ENCODE data around the gene TET3.

The TET3 gene

DNA sequence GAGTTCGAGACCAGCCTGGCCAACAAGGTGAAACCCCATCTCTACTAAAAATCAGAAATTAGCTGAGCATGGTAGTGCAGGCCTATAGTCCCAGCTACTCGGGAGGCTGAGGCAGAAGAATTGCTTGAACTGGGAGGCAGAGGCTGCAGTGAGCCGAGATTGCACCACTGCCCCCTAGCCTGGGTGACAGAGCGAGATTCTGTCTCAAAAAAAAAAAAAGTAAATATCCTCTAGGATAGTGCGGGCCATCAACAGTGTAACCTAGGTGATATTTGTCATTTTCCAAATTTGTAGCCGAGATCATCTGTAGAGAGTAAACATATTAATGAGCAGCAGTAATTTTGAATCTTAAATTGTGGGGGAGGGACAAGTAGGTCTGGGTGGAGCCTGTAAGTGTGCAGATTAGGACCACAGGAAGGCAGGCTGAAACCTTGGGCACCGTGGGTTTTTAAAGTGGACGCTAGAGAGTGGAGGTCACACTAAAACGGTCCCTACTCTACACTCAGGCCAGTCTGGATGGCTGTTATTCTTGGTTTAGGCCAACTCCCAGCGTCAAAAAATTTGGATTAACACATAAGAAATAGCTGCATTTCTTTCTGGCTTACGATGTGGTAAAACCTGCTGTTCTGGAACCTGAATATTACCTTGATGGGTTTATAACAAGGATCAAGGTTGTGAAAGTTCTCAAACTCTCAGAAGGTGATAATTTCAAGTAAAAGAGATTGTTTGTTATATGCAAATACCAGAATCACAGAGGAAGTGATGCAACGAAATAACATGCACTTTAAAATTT lies 22.7 kb upstream of the TET3 start:
- H3K4me1 ChIP-seq (ENCODE audit: control insufficient read depth in 1 of 2, insufficient read depth in 1 of 2, low read depth in 1 of 2, low read length in 1 of 2): peaks cover under 1 to 3% of the 10 kb centered on the region in 2 experiments
- TF ChIP-seq, protein P1, sequence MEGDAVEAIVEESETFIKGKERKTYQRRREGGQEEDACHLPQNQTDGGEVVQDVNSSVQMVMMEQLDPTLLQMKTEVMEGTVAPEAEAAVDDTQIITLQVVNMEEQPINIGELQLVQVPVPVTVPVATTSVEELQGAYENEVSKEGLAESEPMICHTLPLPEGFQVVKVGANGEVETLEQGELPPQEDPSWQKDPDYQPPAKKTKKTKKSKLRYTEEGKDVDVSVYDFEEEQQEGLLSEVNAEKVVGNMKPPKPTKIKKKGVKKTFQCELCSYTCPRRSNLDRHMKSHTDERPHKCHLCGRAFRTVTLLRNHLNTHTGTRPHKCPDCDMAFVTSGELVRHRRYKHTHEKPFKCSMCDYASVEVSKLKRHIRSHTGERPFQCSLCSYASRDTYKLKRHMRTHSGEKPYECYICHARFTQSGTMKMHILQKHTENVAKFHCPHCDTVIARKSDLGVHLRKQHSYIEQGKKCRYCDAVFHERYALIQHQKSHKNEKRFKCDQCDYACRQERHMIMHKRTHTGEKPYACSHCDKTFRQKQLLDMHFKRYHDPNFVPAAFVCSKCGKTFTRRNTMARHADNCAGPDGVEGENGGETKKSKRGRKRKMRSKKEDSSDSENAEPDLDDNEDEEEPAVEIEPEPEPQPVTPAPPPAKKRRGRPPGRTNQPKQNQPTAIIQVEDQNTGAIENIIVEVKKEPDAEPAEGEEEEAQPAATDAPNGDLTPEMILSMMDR (IDR thresholded peaks at IDR 0.05): no peak
- H3K27me3 ChIP-seq: no peaks in the 10 kb centered on the region
- H3K36me3 ChIP-seq: peaks cover 23% of the 10 kb centered on the region
- no peak overlapping the region for H3K27ac ChIP-seq
- H3K9me3 ChIP-seq: no peaks in the 10 kb centered on the region
- H3K4me3 ChIP-seq (ENCODE audit: low read depth in 1 of 2, low read length in 1 of 2): no peak overlapping the region

- H3K27ac ChIP-seq: no peak overlapping the region
- TF ChIP-seq, protein P1 (IDR thresholded peaks at IDR 0.05): no peak
- H3K9me3 ChIP-seq: no peaks in the 10 kb centered on the region
- peaks cover 16% of the 10 kb centered on the region for H3K36me3 ChIP-seq
- no peak overlapping the region for H3K4me3 ChIP-seq (ENCODE audit: low read depth in 1 of 2, low read length in 1 of 2)
- H3K4me1 ChIP-seq (ENCODE audit: control insufficient read depth in 1 of 2, insufficient read depth in 1 of 2, low read depth in 1 of 2, low read length in 1 of 2): peaks cover 8 to 11% of the 10 kb centered on the region in 2 experiments
- H3K27me3 ChIP-seq: no peaks in the 10 kb centered on the region
Measured at GRCh38 chr2:73962798-73963197, 21.9 kb upstream of the TET3 start.

DNA sequence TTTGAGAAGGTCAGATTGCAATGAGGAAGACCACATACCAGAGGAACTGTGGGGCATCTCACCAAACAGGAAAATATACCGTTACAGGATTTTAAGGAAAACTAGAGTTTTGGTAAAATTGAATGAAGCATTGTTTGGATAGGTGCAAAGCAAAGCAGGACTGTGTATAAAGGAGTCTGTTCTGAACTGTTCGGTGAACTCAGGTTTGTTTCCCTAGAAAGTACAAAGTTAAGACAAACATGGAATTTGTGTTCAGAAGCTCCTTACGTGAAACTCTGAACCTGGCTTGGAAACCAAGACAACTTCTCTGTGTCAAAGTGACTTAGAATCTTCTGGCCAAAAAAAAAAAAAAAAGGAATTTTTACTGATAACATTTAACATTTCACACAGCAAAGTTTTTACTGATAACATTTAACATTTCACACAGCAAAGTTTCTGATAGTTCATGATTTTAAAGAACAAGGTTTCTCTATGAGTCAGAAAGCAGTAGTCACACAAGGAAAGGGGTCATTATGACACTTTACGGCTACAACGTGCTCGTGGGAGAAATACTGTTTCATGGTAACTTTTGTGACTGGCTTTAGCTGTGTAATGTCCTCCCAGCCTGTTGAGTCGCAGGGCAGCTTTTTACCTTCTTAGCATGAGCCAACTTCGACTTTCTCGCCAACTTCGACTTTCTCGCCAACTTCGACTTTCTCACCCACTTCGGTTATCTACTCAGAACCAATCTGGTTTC lies 21.2 kb upstream of the TET3 start:
- no peak overlapping the region for H3K4me3 ChIP-seq (ENCODE audit: low read depth in 1 of 2, low read length in 1 of 2)
- H3K27ac ChIP-seq: no peak overlapping the region
- H3K4me1 ChIP-seq (ENCODE audit: control insufficient read depth in 1 of 2, insufficient read depth in 1 of 2, low read depth in 1 of 2, low read length in 1 of 2): peaks cover 16 to 18% of the 10 kb centered on the region in 2 experiments
- H3K9me3 ChIP-seq: no peaks in the 10 kb centered on the region
- peaks cover 9% of the 10 kb centered on the region for H3K36me3 ChIP-seq
- TF ChIP-seq, protein P1 (IDR thresholded peaks at IDR 0.05): no peak
- H3K27me3 ChIP-seq: no peaks in the 10 kb centered on the region

DNA sequence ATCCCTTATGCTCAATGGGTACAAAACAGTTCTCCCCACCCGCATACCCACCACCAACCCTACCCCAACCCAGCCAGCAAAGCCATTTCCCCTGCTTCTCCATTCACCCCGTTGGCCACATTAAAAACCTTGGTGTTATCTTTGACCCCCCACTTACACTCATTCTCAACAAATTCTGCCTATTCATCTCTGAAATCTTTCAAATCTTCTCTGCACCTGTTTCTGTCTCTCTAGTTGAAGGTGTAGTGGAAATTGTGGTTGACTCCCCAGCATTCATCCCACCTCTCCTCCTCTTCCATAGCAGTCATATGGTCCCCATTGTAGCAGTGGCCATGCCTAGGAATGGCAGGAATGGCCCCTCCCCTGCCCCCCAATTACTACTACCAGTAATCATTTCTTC lies 20.5 kb upstream of the TET3 start:
- TF ChIP-seq, protein P1 (IDR thresholded peaks at IDR 0.05): no peak
- Histone ChIP-seq H3K36me3 (peaks cover 2% of the 10 kb centered on the region), H3K27ac (no peak overlapping the region), H3K27me3 (no peaks in the 10 kb centered on the region), H3K9me3 (no peaks in the 10 kb centered on the region), H3K4me3 (ENCODE audit: low read depth in 1 of 2, low read length in 1 of 2) (no peak overlapping the region), H3K4me1 (ENCODE audit: control insufficient read depth in 1 of 2, insufficient read depth in 1 of 2, low read depth in 1 of 2, low read length in 1 of 2) (peaks cover 22 to 25% of the 10 kb centered on the region in 2 experiments)

GRCh38 chr2:73965053-73965452 lies 19.7 kb upstream of the TET3 start:
- Histone ChIP-seq H3K9me3 (no peaks in the 10 kb centered on the region), H3K27me3 (no peaks in the 10 kb centered on the region), H3K4me1 (ENCODE audit: control insufficient read depth in 1 of 2, insufficient read depth in 1 of 2, low read depth in 1 of 2, low read length in 1 of 2) (peaks cover 31 to 33% of the 10 kb centered on the region in 2 experiments), H3K4me3 (ENCODE audit: low read depth in 1 of 2, low read length in 1 of 2) (no peak overlapping the region), H3K36me3 (no peaks in the 10 kb centered on the region), H3K27ac (peak overlapping the region; percentile 28)
- TF ChIP-seq, protein P1 (IDR thresholded peaks at IDR 0.05): no peak

Measured in neutrophil (primary cell).